CD4-positive, alpha-beta memory T cell (primary cell): ENCODE measurements around the gene LSR. TPM values are rescaled to one million over a fixed set of nuclear protein-coding genes. Genes with fewer than 3 reads are reported as not detected.
"Not testable (repeated sequence)": the region's sequence is repeated elsewhere in the genome, so short reads cannot be mapped to it uniquely, and the experiment has no call there.

Experiments used
- CTCF ChIA-PET: fragments of 350-600 bp; sonication (Branson Sonifier 250); formaldehyde crosslinking; loops from one replicate; lab custom pipeline; 2021; ENCODE audit warnings: inconsistent platforms; ENCODE audit not compliant: partially characterized antibody; lab: Charles Lee
- POLR2A ChIA-PET: fragments of 350-600 bp; sonication (Branson Sonifier 250); formaldehyde crosslinking; loops from one replicate; lab custom pipeline; 2021; ENCODE audit not compliant: partially characterized antibody; lab: Charles Lee
- DNase-seq, 5 donors: peaks; one replicate each; pipeline versions ENCODE4 v3.0.0 to v3.0.0-alpha.2; 2020 to 2022; ENCODE audit warnings: mixed read lengths in 1 of 5
- H3K27ac ChIP-seq: one replicate; pipeline ENCODE4 v1.7.0; 2013; ENCODE audit warnings: low read depth, low read length
- H3K27me3 ChIP-seq: 2 replicates; pipeline ENCODE4 v1.7.0; 2013; ENCODE audit warnings: mild to moderate bottlenecking, low read length, moderate library complexity; ENCODE audit not compliant: insufficient read depth
- H3K36me3 ChIP-seq: 2 replicates; pipeline ENCODE4 v1.7.0; 2013; ENCODE audit warnings: mild to moderate bottlenecking, low read length, moderate library complexity; ENCODE audit not compliant: insufficient read depth
- H3K4me1 ChIP-seq: 2 replicates; pipeline ENCODE4 v1.7.0; 2013; ENCODE audit warnings: mild to moderate bottlenecking, low read length, moderate library complexity; ENCODE audit not compliant: insufficient read depth
- H3K4me3 ChIP-seq, 2 donors: one replicate each; pipeline ENCODE4 v1.7.0; 2013; ENCODE audit warnings: low read length in 2 of 2, mild to moderate bottlenecking in 1 of 2
- H3K9me3 ChIP-seq, 2 donors: one replicate each; pipeline ENCODE4 v1.7.0; 2013; ENCODE audit warnings: low read length in 2 of 2, control low read depth in 1 of 2; ENCODE audit not compliant: control insufficient read depth in 1 of 2
- H3K27ac Mint-ChIP-seq, 7 donors: one replicate each; pipeline ENCODE4 v1.8.0; 2020 to 2021; ENCODE audit warnings: mixed read lengths in 7 of 7, mild to moderate bottlenecking in 6 of 7, inconsistent platforms in 3 of 7, moderate library complexity in 3 of 7
- H3K27me3 Mint-ChIP-seq, 2 donors: one replicate each; pipeline ENCODE4 v1.8.0; 2020 to 2021; ENCODE audit warnings: mixed read lengths in 2 of 2
- H3K36me3 Mint-ChIP-seq, 2 donors: one replicate each; pipeline ENCODE4 v1.8.0; 2020 to 2021; ENCODE audit warnings: mixed read lengths in 2 of 2, inconsistent platforms in 1 of 2, mild to moderate bottlenecking in 1 of 2
- H3K4me1 Mint-ChIP-seq, 4 donors: one replicate each; pipeline ENCODE4 v1.8.0; 2020 to 2021; ENCODE audit warnings: mixed read lengths in 4 of 4, mild to moderate bottlenecking in 1 of 4
- H3K4me3 Mint-ChIP-seq, 8 donors: one replicate each; pipeline ENCODE4 v1.8.0; 2020 to 2021; ENCODE audit warnings: mixed read lengths in 8 of 8, mild to moderate bottlenecking in 7 of 8, moderate library complexity in 6 of 8, inconsistent platforms in 3 of 8
- H3K9me3 Mint-ChIP-seq, 8 donors: one replicate each; pipeline ENCODE4 v1.8.0; 2020 to 2021; ENCODE audit warnings: mixed read lengths in 8 of 8, mild to moderate bottlenecking in 5 of 8, inconsistent platforms in 3 of 8, moderate library complexity in 1 of 8
- intact Hi-C: fragments of 100-400 bp; cut with micrococcal nuclease; formaldehyde crosslinking; loops from one replicate; pipeline ENCODE4 v1.15.1; 2023
- polyA plus RNA-seq, 2 donors: library from polyadenylated mRNA; unstranded; fragments of 300-500 nt; fragmentation: Illumina TruSeq; gene quantifications; one replicate each; pipeline ENCODE4 v1.2.3, GENCODE V29; 2021
- total RNA-seq, 2 experiments: library from RNA; stranded (reverse); gene quantifications; one replicate each; pipeline ENCODE4 v1.2.3, GENCODE V29; 2021

The LSR gene
- total and polyA plus RNA-seq, 4 experiments from 2014 or later: 45.8 to 91.6 (median 62.5) TPM

DNA sequence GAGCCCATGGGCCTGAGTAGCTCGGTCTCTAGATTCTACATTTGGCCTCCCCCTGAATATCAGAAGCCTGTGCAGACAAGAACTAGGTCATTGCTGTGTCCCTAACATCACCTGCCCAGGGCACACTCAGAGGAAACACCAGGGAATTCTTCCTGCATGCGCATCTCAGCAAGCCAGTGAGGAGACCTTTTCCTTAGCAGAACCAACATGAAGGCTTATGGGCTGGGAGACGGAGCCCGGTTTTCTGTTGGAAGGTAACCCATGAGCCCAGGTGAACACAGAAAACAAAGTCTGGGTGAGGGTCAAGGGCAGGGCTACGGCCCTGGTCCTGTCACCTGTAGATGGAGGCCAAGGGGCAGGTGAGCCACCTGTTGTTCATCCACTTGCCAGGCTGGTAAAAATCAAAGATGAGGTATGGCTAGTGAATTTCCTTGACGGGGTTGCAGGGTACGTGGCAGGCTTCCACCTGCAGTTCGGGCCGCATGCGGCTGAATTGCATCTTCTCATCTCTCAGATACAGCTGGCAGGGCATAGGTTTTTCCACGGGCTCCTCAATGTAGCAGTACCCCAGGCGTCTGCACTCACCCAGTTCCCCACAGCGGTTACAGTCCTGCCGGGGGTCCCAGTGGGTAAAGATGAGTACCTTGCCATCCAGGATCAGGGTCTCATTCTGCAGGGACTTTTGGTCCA is 16.7 kb upstream of the LSR start:
- no peak overlapping the region for H3K4me3 ChIP-seq
- no peaks in the 10 kb centered on the region for H3K36me3 ChIP-seq
- Mint-ChIP-seq H3K27ac (no peak overlapping the region), H3K4me1 (peaks cover 2 to 8% (median 7%) of the 10 kb centered on the region in 4 donors), H3K36me3 (no peaks in the 10 kb centered on the region), H3K27me3 (no peaks in the 10 kb centered on the region), H3K9me3 (peaks cover 0 to 4% (median 1%) of the 10 kb centered on the region in 8 donors), H3K4me3 (no peak overlapping the region)
- H3K27ac ChIP-seq: no peak overlapping the region
- no peaks in the 10 kb centered on the region for H3K27me3 ChIP-seq
- no peak for DNase-seq
- H3K9me3 ChIP-seq: no peaks in the 10 kb centered on the region
- intact Hi-C loops: no loop called here
- POLR2A ChIA-PET: interaction anchor here (0.8 kb wide), 1 partner anchor 18 kb away, joined by 3 read pairs; no protein-coding TSS in a partner anchor
- H3K4me1 ChIP-seq: peaks cover 6% of the 10 kb centered on the region
- CTCF ChIA-PET: interaction anchor here (1.5 kb wide), 1 partner anchor 10 kb away, joined by 4 read pairs; no protein-coding TSS in a partner anchor

DNA sequence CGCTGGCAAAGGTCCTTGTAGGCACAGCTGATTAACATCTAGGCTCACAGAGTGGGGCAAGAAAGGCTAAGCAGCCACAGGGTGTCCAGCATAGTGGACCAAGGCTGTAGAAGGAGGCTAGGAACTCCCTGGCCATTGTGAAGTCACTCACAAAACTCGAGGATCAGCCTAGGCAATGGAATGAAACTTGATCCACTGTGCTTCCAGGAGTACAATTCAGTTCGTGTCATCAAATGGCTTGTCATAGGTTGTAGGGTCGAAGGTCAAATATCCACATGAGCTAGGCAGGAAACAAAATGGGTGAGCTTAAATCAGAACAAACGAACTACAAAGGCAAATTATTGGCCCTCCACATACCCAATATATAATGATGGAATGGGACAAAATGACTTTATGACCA is 15.9 kb upstream of the LSR start:
- H3K27ac Mint-ChIP-seq: peak overlapping the region in 3 of 7 donors; percentile 76 to 78 (median 77)
- H3K4me1 Mint-ChIP-seq: peaks cover 4 to 10% (median 10%) of the 10 kb centered on the region in 4 donors
- peaks cover 0 to 4% (median 1%) of the 10 kb centered on the region in 8 donors for H3K9me3 Mint-ChIP-seq
- ChIA-PET CTCF (interaction anchor here (0.7 to 2.1 kb wide), 4 partner anchors 10 to 262 kb away, joined by 3 to 6 read pairs (median 4); no protein-coding TSS in a partner anchor), POLR2A (interaction anchor here (0.6 to 13.3 kb wide), 3 partner anchors 20 to 37 kb away, joined by 3 to 217 read pairs (median 11); partner anchors contain the start of gene USF2)
- H3K4me3 ChIP-seq: no peak overlapping the region
- H3K36me3 Mint-ChIP-seq: no peaks in the 10 kb centered on the region
- H3K4me3 Mint-ChIP-seq: no peak overlapping the region
- intact Hi-C loops: no loop called here
- no peaks in the 10 kb centered on the region for H3K36me3 ChIP-seq
- no peaks in the 10 kb centered on the region for H3K27me3 Mint-ChIP-seq
- no peaks in the 10 kb centered on the region for H3K27me3 ChIP-seq
- no peak overlapping the region for H3K27ac ChIP-seq
- H3K4me1 ChIP-seq: peaks cover 6% of the 10 kb centered on the region
- DNase-seq: no peak
- no peaks in the 10 kb centered on the region for H3K9me3 ChIP-seq

- Histone ChIP-seq H3K36me3 (no peaks in the 10 kb centered on the region), H3K27me3 (no peaks in the 10 kb centered on the region), H3K27ac (no peak overlapping the region), H3K9me3 (no peaks in the 10 kb centered on the region), H3K4me1 (peaks cover 34% of the 10 kb centered on the region), H3K4me3 (no peak overlapping the region)
- Mint-ChIP-seq H3K4me1 (peaks cover 20 to 42% (median 37%) of the 10 kb centered on the region in 4 donors), H3K27ac (peak overlapping the region in 5 of 7 donors; percentile 30 to 93 (median 59)), H3K36me3 (peaks cover 1 to 12% of the 10 kb centered on the region in 2 donors), H3K9me3 (peaks cover 0 to 16% (median 7%) of the 10 kb centered on the region in 8 donors), H3K27me3 (no peaks in the 10 kb centered on the region), H3K4me3 (no peak overlapping the region)
- POLR2A ChIA-PET: interaction anchor here (0.7 to 13.3 kb wide), 16 partner anchors 10 to 95 kb away, joined by 3 to 217 read pairs (median 4); partner anchors contain the start of genes FXYD7 and HAMP
- CTCF ChIA-PET: interaction anchor here (1.0 to 4.6 kb wide), 19 partner anchors 14 to 274 kb away, joined by 3 to 25 read pairs (median 5); partner anchors contain the start of genes FXYD5 and FXYD7
- intact Hi-C loops: loop anchor here (2.0 kb wide), 1 partner anchor 32 kb away; the partner anchor contains the start of gene USF2
- DNase-seq: peak in 3 of 5 donors; percentile 34 to 38 (median 36)
These were observed 12.0 kb upstream of the LSR start for GRCh38 chr19:35236638-35237400.

DNA sequence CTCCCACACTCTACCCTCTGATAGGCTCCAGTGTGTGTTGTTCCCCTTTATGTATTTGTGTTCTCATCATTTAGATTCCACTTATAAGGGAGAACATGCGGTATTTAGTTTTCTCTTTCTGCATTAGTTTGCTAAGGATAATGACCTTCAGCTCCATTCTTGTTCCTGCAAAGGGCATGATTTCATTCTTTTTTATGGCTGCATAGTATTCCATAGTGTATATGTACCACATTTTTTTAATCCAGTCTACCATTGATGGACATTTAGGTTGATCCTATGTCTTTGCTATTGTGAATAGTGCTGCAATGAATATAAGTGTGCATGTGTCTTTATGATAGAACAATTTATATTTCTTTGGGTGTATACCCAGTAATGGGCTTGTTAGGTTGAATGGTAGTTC is 9.2 kb upstream of the LSR start:
- Mint-ChIP-seq H3K9me3 (peaks cover 0 to 18% (median 8%) of the 10 kb centered on the region in 8 donors), H3K27ac (peak overlapping the region; percentile 83 to 98 (median 94)), H3K4me3 (peak overlapping the region in 6 of 8 donors; percentile 62 to 87 (median 76)), H3K4me1 (peaks cover 20 to 43% (median 38%) of the 10 kb centered on the region in 4 donors), H3K36me3 (peaks cover 1 to 12% of the 10 kb centered on the region in 2 donors)
- H3K27me3 Mint-ChIP-seq, intact Hi-C loops, H3K4me3 ChIP-seq, H3K9me3 ChIP-seq, H3K27me3 ChIP-seq, H3K36me3 ChIP-seq, DNase-seq: not testable (repeated sequence)
- ChIA-PET POLR2A (interaction anchor here (0.6 to 13.3 kb wide), 16 partner anchors 11 to 223 kb away, joined by 3 to 217 read pairs (median 8); partner anchors contain the start of genes FAM187B, FXYD5, FXYD7 and USF2), CTCF (interaction anchor here (0.6 to 2.2 kb wide), 7 partner anchors 21 to 255 kb away, joined by 3 to 15 read pairs (median 6); partner anchors contain the start of gene FXYD7)
- H3K27ac ChIP-seq: peak overlapping the region; percentile 42
- peaks cover 35% of the 10 kb centered on the region for H3K4me1 ChIP-seq

GRCh38 chr19:35240327-35240726 is 8.5 kb upstream of the LSR start:
- Histone ChIP-seq H3K9me3 (no peaks in the 10 kb centered on the region), H3K36me3 (no peaks in the 10 kb centered on the region), H3K4me1 (peaks cover 35% of the 10 kb centered on the region), H3K4me3 (no peak overlapping the region), H3K27me3 (no peaks in the 10 kb centered on the region), H3K27ac (peak overlapping the region; percentile 42)
- intact Hi-C loops: loop anchor here (1.0 kb wide), 2 partner anchors 8 to 26 kb away; no protein-coding TSS in a partner anchor
- H3K27me3 Mint-ChIP-seq: peaks cover 0 to 2% of the 10 kb centered on the region in 2 donors
- ChIA-PET POLR2A (interaction anchor here (1.1 to 13.3 kb wide), 17 partner anchors 11 to 222 kb away, joined by 3 to 217 read pairs (median 6); partner anchors contain the start of genes FAM187B, FXYD5, FXYD7 and USF2), CTCF (interaction anchor here (1.2 to 2.8 kb wide), 9 partner anchors 22 to 255 kb away, joined by 4 to 15 read pairs (median 7); partner anchors contain the start of genes FXYD5 and FXYD7)
- DNase-seq: peak; percentile 67 to 80 (median 71)
- H3K9me3 Mint-ChIP-seq: peaks cover 0 to 18% (median 8%) of the 10 kb centered on the region in 8 donors
- peaks cover 20 to 43% (median 38%) of the 10 kb centered on the region in 4 donors for H3K4me1 Mint-ChIP-seq
- peak overlapping the region; percentile 83 to 98 (median 94) for H3K27ac Mint-ChIP-seq
- peaks cover 1 to 12% of the 10 kb centered on the region in 2 donors for H3K36me3 Mint-ChIP-seq
- H3K4me3 Mint-ChIP-seq: peak overlapping the region; percentile 11 to 87 (median 72)

GRCh38 chr19:35241417-35241816 is 7.4 kb upstream of the LSR start:
- no peak for DNase-seq
- no peaks in the 10 kb centered on the region for H3K9me3 ChIP-seq
- Mint-ChIP-seq H3K36me3 (peaks cover 1 to 12% of the 10 kb centered on the region in 2 donors), H3K27ac (peak overlapping the region; percentile 83 to 98 (median 94)), H3K9me3 (peaks cover 0 to 18% (median 8%) of the 10 kb centered on the region in 8 donors), H3K27me3 (peaks cover 0 to 2% of the 10 kb centered on the region in 2 donors), H3K4me3 (peak overlapping the region in 1 of 8 donors; percentile 87), H3K4me1 (peaks cover 23 to 43% (median 37%) of the 10 kb centered on the region in 4 donors)
- CTCF ChIA-PET: interaction anchor here (1.0 to 2.8 kb wide), 11 partner anchors 10 to 253 kb away, joined by 3 to 15 read pairs (median 7); partner anchors contain the start of genes FXYD5 and FXYD7
- no peaks in the 10 kb centered on the region for H3K27me3 ChIP-seq
- intact Hi-C loops: no loop called here
- peaks cover 35% of the 10 kb centered on the region for H3K4me1 ChIP-seq
- POLR2A ChIA-PET: interaction anchor here (0.6 to 13.3 kb wide), 15 partner anchors 9 to 221 kb away, joined by 3 to 217 read pairs (median 9); partner anchors contain the start of genes FXYD5, FXYD7 and USF2
- no peaks in the 10 kb centered on the region for H3K36me3 ChIP-seq
- H3K4me3 ChIP-seq: no peak overlapping the region
- no peak overlapping the region for H3K27ac ChIP-seq
